Eye (tissue), 1 donor: ENCODE results near the gene CABLES1.
"Not testable (repeated sequence)": the region's sequence is repeated elsewhere in the genome, so short reads cannot be mapped to it uniquely, and the experiment has no call there.

Experiments used
- DNase-seq: peaks from one replicate; pipeline ENCODE4 v3.0.0-alpha.2; 2015

CABLES1 gene

DNA sequence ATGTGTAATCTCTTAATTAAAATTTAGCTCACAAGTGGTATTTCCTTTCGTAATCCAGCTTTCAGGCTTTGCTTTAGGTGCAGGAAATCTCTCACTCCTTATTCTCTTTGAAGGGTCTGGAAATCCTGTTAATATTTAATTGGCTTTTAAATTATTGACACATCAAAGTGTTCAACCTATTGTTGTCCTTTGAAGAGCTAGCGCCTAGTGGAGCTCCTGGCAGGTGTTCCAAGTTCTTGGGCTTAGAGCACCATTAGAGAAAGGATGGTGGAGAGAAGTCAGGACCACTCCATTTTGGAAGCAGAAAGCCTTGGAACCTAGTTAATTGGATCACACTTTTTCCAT, 92.4 kb downstream of the CABLES1 start:
- peak; percentile 61 for DNase-seq

DNA sequence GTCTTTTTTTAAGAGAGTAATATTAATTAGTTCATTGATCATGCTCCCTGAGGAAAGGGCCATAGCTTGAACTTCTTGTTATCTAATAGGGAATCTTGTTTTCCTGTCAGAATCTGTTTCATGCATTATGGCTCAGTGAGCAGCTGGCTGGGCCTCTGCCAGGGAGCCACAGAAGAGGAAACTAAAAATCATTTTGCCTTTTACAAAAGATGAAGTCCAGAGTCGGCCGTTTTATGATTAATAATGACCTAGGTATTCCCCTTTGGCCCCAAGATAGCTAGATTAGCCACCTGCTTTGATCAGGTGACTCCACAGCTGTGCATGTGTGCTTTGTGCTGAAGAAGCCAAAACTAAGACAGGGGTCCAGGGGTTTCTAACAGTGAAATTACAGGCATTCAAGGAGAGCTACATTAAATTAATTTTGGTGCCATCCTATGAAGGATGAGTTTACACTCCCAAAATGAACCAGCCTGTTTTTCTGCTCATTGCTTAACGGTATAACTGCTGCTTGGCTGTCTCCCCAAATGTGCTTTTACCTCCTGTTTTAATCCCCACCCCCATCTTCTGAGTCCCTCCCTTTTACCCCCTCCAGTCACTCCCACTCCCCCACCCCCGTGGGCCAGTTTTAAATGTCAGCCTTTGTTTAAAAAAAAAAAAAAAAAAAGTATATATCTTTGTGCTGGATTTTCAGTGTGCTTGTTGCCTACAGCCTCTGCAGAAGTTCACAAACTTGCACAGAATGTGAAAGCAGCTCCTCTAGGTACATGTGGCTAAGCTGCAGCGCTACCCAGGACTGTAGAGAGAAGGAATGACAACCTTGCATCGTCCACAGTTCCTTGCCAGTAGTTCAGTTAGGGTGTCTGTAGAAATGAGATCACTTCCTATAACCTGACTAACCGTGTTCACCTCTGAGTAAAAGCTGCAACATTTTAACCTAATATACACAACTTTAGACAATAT, 93.1 kb downstream of the CABLES1 start:
- peak; percentile 62 for DNase-seq

GRCh38 chr18:23229472-23229871, 94.2 kb downstream of the CABLES1 start:
- DNase-seq: no peak

- no peak for DNase-seq
Observed at GRCh38 chr18:23230686-23231085, 95.4 kb downstream of the CABLES1 start.

DNA sequence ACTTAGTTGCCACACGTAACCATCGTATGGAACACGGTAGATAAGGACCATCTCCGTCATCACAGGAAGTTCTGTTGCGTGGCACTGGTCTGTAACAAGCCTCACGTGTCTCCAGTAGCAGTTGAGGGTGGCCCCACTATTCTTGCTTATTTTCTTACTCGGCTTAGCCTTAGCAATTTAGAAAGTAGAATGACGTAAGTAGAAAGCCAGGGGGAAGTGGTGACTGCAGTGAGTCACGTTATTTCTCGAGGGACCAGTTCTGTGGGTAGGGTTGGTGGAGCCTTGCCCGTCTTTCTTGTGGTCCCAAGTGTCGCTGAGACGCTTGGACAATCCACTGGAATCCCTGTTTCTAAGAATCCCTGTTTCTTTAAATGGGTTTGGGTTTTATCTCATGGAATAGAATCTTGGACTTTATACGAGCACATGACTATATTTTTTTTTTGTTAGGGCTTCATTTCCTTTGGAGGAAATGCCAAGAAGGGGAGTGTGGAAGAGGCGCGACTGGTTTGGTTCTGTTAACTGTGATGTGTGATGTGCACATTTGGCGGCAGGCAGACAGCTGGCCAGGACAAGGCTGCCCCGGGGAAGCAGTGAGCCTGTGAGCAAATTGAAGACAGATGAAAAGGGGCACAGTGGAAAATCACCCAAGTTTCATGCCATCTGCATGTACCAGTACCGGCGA, 96.2 kb downstream of the CABLES1 start:
- no peak for DNase-seq

DNA sequence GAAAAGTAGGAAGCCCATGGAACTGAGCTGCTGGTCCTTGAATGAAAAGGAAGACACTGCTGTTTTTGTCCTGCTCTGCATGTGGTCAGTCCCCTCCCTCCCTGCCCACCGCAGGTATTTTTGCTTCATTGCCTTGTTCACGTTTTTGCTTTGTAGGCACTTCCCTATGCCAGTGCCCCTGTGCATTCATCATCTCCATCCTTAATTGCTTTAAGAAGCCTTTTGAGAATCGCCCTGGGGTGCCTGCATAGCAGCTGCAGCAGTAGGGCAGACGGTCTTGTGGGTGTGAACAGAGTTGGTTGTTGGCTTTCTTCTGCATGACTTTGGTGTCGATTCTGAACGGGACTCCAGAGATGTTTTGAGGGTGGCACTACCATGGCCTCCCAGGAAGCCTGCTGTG, 97.0 kb downstream of the CABLES1 start:
- no peak for DNase-seq

- no peak for DNase-seq
Observed at GRCh38 chr18:23234619-23235018, 99.3 kb downstream of the CABLES1 start.

DNA sequence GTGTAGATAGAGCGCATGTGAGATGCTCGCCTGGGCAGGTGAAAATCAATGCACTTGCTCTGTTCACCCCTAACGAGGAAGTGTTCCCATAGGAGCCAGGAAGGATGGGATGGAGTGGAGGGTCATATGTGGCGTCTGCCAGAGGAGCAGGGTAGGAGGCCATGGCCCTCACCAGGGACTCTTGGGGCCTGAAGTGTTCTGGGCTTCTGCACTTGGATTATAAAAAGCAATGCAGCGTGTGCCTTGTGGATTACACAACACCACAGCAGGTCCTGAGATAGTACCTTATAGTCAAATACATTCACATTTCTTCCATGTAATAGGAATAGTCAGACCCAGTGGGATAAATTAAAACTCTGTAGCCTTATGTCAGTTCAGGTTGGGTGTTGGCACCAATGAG, 100.1 kb downstream of the CABLES1 start:
- DNase-seq: no peak

- DNase-seq: no peak
Observed at GRCh38 chr18:23235860-23236259, 100.6 kb downstream of the CABLES1 start.

DNA sequence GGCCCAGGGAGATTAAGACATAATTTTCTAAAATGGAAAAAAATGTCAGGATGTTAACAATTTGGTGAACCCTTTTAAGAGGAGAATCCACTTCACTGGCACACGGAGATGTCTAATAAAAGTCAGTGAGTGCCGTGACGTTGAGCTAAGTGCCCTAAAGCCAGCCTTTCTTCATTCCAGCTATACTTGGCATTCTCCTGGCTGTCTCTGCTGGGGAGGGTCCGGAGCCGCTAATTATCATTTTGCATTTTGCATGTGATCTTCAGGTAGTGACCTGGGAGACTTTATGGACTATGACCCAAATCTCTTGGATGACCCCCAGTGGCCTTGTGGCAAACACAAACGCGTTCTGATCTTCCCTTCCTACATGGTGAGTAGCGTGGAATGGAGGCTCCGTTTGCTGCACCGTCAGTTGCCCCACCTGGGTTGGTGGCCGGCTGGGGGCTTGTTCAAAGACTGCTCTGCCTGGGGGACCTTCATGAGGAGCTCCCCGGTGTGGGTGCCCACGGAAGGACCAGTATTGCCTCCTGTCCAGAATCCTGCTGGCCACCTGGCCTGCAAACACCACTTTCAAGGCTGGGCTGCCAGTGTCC, 101.7 kb downstream of the CABLES1 start:
- DNase-seq: no peak

DNA sequence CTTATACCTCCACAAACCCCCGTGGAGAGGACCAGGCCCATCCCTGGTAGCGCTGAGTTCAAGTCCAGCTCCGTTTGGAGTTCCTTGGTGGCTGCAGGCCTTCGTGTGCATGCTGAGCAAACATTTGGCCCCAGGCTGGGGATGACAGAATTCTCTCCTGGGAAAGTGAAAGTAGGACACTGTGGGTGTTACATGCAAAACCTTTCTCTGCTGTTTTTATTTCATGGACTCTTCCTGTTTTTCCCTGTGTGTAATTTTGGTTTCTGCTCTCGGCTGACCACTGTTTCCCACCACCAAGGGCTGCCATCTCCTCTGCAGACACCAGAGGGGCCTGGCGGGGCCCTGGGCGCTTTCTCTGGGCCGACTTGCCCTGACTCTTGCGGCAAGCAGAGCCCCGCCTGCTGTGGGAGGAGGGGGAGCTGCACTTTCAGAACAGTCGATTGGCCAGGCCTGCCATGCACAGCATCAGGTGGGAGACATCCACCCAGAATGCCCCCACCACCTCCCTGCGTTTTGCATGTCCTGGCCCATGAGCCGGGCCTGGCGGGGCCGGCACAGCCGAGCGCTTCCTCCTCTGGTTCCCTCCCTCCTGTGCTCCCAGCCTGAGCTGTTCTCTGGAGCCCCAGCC, 102.4 kb downstream of the CABLES1 start:
- DNase-seq: no peak

- no peak for DNase-seq
Observed at GRCh38 chr18:23238152-23238531, 102.9 kb downstream of the CABLES1 start.

DNA sequence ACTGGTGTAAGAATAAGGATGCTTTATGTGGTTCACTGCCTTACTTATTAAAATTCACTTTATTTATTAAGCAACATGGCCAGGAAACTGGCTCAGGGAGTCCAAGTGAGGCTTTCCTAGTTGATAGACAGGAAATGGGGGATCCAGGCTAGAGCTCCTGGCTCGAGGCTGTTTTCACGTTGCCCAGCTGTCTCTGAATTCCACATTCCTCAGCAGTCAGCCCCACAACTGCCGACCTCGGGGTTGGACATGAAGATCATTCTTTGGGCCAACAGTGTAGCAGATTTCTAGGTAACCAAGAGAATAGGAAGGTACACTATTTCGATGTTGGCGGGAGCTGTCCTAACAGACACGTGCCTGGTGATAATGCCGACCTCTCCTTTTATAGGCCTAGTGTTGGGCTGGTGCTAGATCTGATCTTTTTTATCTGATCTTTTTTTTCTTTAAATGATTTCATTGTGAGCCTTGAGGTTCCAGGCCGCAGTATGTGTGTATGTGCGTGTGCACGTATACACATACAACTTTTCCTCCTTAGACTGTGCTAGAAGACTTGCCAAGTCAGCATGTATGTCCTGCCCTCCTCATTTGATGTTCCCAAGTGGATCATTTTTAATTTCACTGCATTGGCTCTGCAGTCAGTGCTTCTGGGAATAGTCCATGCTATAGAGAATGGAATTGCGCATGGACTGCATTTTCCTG, 103.5 kb downstream of the CABLES1 start:
- DNase-seq: no peak

DNA sequence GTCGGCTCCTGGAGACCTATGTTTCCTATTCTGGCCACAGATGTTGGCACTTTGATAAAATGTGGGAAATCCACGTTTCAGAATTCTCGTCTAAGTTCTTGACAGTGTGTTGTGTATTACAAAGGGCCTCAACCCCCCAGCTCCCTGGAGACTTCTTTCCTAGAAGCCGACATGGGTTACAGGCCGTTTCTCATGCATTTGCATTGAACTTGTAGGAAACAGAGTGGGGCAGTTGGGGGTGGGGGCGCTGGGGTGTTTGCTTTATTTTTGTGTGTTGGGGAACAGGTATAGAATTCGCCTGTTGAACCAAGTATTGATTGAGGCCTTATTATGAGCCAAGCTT, 104.0 kb downstream of the CABLES1 start:
- no peak for DNase-seq

DNA sequence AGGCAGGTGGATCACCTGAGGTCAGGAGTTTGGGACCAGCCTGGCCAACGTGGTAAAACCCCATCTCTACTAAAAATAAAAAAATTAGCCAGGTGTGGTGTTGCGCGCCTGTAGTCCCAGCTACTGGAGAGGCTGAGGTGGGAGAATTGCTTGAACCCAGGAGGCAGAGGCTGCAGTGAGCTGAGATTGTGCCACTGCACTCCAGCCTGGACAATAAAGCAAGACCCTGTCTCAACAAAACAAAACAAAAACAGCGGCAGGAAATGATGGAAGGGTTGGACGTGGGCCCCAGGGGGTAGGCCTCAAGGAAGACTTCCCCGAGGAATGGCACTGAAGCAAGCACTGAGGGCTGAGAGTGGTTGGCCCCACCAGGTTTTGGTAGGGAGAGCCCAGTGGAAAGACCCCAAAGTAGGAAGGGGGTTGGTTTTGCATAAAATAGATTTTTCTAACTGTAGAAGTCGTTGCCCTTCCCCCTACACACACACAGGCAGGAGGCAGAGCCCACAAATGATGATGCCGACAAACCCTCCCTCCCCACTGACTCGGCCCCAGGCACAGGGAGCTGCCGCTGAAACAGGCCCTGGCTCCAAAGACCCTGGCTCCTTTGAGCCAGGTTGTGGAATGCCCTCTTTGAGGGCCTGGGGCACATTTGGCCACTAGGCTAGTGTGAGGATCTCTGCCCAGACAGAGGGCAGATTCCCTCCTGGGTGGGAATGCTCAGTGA, 104.8 kb downstream of the CABLES1 start:
- no peak for DNase-seq

- no peak for DNase-seq
Observed at GRCh38 chr18:23240609-23240930, 105.3 kb downstream of the CABLES1 start.

GRCh38 chr18:23241833-23242496, 106.7 kb downstream of the CABLES1 start:
- not testable (repeated sequence) for DNase-seq

- DNase-seq: peak; percentile 77
Observed at GRCh38 chr18:23243178-23243577, 107.9 kb downstream of the CABLES1 start.

DNA sequence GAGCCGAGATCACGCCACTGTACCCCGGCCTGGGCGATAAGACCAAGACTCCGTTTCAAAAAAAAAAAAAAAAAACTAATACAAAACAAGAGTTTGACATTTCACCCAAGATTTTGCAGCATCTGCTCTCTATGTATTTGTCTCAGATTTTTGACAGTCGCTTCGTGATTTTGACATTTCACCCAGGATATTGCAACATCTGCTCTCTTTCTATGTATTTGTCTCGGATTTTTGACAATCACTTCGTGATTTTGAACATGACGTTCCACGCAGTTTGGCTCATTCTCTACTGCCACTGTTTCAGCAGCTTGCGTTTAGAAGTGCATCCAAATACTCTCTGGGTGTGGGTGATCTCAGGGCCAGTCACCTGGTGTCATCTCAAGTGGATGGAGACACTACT, 108.5 kb downstream of the CABLES1 start:
- no peak for DNase-seq

- peak; percentile 66 for DNase-seq
Observed at GRCh38 chr18:23244401-23244800, 109.1 kb downstream of the CABLES1 start.

DNA sequence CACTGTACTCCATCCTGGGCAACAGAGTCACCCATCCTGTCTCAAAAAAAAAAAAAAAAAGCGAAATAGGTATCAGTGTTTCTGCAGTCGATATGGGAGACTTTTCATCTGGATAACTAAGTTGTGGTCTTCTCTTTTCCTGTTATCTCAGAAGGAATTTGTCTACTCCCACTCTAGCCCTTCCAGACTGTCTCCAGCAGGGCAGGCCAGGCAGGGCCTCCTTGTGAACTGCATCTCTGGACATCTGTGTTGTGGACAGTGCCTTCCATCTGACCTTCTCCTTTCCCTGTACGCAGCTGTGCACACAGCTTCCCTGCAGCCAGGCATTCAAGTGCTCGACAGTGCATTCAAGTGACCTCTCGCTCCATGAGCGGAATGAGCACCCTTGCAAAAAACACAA, 110.2 kb downstream of the CABLES1 start:
- DNase-seq: no peak

DNA sequence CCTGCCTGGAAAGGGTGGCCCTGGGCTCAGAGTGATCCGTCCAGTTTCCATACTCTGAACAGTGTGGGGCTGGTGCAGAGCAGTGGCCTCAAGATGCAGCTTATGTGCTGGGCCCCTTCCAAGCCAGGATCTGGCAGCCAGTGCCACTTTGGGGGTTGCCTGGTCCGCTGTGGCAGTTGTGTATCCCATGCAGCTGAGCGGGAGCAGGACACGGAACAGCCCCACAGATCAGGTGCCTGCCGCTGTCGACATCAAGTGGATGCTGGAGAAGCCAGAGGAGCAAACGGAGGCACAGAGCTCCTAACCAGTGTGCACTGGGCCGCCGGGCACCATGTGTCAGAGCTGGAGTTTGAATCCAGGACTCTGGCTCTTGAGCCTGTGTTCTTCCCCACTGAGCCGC, 112.0 kb downstream of the CABLES1 start:
- DNase-seq: no peak
